Measurements from ENCODE around the gene WDR5B. TPM values are rescaled to one million over a fixed set of nuclear protein-coding genes. Genes with fewer than 3 reads are reported as not detected.

The WDR5B gene
- total and polyA plus RNA-seq, 2 donors from 2014 or later, result 3.8 to 8.8 TPM

DNA sequence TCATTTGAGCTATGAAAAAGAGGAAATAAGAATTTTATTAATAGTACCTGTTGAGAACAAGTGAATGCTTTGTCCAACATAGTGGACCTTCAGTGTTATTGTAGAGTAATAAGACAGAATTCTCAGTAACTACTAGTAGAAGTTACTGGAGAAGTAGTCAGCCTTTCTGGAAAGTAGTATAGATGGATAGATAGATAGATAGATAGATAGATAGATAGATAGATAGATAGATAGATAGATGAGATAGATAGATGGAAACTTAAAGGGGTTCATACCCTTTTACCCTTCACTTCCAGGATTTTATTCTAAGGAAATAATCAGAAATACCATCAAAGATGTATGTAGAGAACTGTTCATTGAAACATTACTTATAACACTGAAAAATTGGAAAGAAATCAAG, 26.7 kb downstream of the WDR5B start:
- no peaks in the 10 kb centered on the region for H3K9me3 ChIP-seq (ENCODE audit: control insufficient read depth in 2 of 3, insufficient read depth in 1 of 3, low read length in 3 of 3)
- DNase-seq (no peak), FAIRE-seq (no peak)
- H3K27ac ChIP-seq (ENCODE audit: low read depth in 2 of 2, low read length in 2 of 2), result no peak overlapping the region
- peaks cover 0 to 15% (median 2%) of the 10 kb centered on the region in 3 donors for H3K4me1 ChIP-seq (ENCODE audit: control insufficient read depth in 2 of 3, insufficient read depth in 2 of 3, low read depth in 1 of 3, low read length in 3 of 3)
- intact Hi-C loops (cut with DNase I), result no loop called here
- no peaks in the 10 kb centered on the region for H3K27me3 ChIP-seq (ENCODE audit: control insufficient read depth, insufficient read depth, low read length)
- H3K36me3 ChIP-seq (ENCODE audit: control insufficient read depth in 2 of 3, insufficient read depth in 3 of 3, low read length in 3 of 3), result peaks cover 0 to 3% (median 0%) of the 10 kb centered on the region in 3 donors
- H3K4me3 ChIP-seq (ENCODE audit: low read length in 3 of 3), result no peak overlapping the region
- no peak overlapping the region for H3K9ac ChIP-seq (ENCODE audit: low read length in 3 of 3)
- TF ChIP-seq, protein P1, sequence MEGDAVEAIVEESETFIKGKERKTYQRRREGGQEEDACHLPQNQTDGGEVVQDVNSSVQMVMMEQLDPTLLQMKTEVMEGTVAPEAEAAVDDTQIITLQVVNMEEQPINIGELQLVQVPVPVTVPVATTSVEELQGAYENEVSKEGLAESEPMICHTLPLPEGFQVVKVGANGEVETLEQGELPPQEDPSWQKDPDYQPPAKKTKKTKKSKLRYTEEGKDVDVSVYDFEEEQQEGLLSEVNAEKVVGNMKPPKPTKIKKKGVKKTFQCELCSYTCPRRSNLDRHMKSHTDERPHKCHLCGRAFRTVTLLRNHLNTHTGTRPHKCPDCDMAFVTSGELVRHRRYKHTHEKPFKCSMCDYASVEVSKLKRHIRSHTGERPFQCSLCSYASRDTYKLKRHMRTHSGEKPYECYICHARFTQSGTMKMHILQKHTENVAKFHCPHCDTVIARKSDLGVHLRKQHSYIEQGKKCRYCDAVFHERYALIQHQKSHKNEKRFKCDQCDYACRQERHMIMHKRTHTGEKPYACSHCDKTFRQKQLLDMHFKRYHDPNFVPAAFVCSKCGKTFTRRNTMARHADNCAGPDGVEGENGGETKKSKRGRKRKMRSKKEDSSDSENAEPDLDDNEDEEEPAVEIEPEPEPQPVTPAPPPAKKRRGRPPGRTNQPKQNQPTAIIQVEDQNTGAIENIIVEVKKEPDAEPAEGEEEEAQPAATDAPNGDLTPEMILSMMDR (IDR thresholded peaks at IDR 0.05; ENCODE audit: borderline replicate concordance, extremely low read depth, insufficient read depth), result no peak

GRCh38 chr3:122387709-122388108, 28.2 kb downstream of the WDR5B start:
- Histone ChIP-seq H3K27me3 (ENCODE audit: control insufficient read depth, insufficient read depth, low read length) (no peaks in the 10 kb centered on the region), H3K36me3 (ENCODE audit: control insufficient read depth in 2 of 3, insufficient read depth in 3 of 3, low read length in 3 of 3) (no peaks in the 10 kb centered on the region), H3K4me1 (ENCODE audit: control insufficient read depth in 2 of 3, insufficient read depth in 2 of 3, low read depth in 1 of 3, low read length in 3 of 3) (peaks cover 0 to 15% (median 9%) of the 10 kb centered on the region in 3 donors), H3K9ac (ENCODE audit: low read length in 3 of 3) (no peak overlapping the region), H3K4me3 (ENCODE audit: low read length in 3 of 3) (no peak overlapping the region), H3K27ac (ENCODE audit: low read depth in 2 of 2, low read length in 2 of 2) (no peak overlapping the region), H3K9me3 (ENCODE audit: control insufficient read depth in 2 of 3, insufficient read depth in 1 of 3, low read length in 3 of 3) (no peaks in the 10 kb centered on the region)
- DNase-seq (no peak), FAIRE-seq (no peak)
- intact Hi-C loops (cut with DNase I), result no loop called here
- TF ChIP-seq, protein P1 (IDR thresholded peaks at IDR 0.05; ENCODE audit: borderline replicate concordance, extremely low read depth, insufficient read depth), result no peak

DNA sequence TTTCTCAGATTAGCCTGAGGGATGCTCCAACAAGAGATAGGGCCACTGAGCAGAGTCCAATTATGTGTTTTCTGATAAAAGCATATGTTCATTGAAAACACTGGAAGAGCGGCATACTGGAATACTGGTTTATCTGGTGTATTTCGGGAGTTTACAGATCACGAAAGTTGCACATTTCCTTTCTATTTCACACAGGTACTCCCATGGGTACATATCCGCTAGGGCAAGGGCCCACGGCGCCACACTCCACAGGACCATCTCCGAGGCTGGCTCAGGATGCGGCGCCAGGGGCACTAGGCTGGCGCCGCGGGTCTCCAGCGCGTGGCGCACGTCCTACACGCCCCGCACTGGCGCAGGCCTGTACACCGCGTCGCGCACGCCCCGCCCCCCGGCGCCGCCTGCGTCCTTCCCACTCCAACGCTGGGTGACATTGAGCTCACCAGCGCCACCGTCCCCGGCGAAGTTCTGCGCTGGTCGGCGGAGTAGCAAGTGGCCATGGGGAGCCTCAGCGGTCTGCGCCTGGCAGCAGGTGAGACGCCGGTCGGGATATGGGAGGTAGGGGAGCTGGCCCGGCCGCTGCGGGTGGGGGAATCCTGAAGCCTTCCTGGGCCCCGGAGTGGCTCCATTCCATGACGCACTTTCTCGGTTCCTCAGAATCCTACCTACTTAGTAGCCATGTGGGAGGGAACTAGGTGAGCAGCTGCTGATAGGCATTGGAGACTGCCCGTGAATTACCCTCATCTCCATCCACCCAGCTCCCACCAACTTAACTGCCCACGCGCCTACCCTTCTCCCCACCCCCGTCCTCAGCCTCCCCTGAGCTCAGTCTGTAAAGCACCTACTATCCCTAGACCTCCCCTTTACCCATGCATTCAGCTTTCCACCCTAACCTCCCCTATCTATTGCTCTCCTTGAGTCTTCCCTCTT, 31.8 kb downstream of the WDR5B start, which contains the start of gene FAM162A:
Gene FAM162A, plus strand, starts transcription at position 412 of the 927 bp plus-strand sequence. Its CDS starts 84 bp downstream, at position 496.
- no peak for FAIRE-seq

More for the DNA sequence above, 31.8 kb downstream of the WDR5B start, which contains the start of gene FAM162A:
- H3K4me3 ChIP-seq (ENCODE audit: low read length in 3 of 3), result peak within 1 kb of the TSS; percentile 82 to 93 (median 84)
- intact Hi-C loops (cut with DNase I), result no loop called here
- no peaks in the 10 kb centered on the region for H3K27me3 ChIP-seq (ENCODE audit: control insufficient read depth, insufficient read depth, low read length)
- H3K9me3 ChIP-seq (ENCODE audit: control insufficient read depth in 2 of 3, insufficient read depth in 1 of 3, low read length in 3 of 3), result no peaks in the 10 kb centered on the region
- H3K9ac ChIP-seq (ENCODE audit: low read length in 3 of 3), result peak within 1 kb of the TSS; percentile 77 to 93 (median 90)
- H3K36me3 ChIP-seq (ENCODE audit: control insufficient read depth in 2 of 3, insufficient read depth in 3 of 3, low read length in 3 of 3), result no peaks in the 10 kb centered on the region
- H3K27ac ChIP-seq (ENCODE audit: low read depth in 2 of 2, low read length in 2 of 2), result peak within 1 kb of the TSS; percentile 89 to 94
- DNase-seq, result peak; percentile 95 to 98 (median 98)
- peaks cover 0 to 12% (median 10%) of the 10 kb centered on the region in 3 donors for H3K4me1 ChIP-seq (ENCODE audit: control insufficient read depth in 2 of 3, insufficient read depth in 2 of 3, low read depth in 1 of 3, low read length in 3 of 3)
- TF ChIP-seq, protein P1 (IDR thresholded peaks at IDR 0.05; ENCODE audit: borderline replicate concordance, extremely low read depth, insufficient read depth), result peak; percentile 70

Data from kidney (tissue), 14 donors.